Mammary epithelial cell (primary cell): ENCODE measurements around the gene RIT1.

Source experiments
- EZH2 ChIP-seq: IDR thresholded peaks from 2 replicates; pipeline ENCODE4 v1.6.1; 2012; ENCODE audit warnings: low read length, inconsistent platforms, borderline replicate concordance
- TF ChIP-seq, protein P1 (sequence below), 2 donors: IDR thresholded peaks in 1 of 2; conservative IDR thresholded peaks in 1 of 2; 2 replicates each; pipeline ENCODE4 v1.5.1; 2011 to 2012; ENCODE audit warnings: inconsistent platforms in 2 of 2, low read length in 2 of 2, mild to moderate bottlenecking in 2 of 2, control low read depth in 1 of 2, low read depth in 1 of 2; ENCODE audit not compliant: insufficient read depth in 1 of 2; ENCODE audit errors: extremely low read depth in 1 of 2

DNA sequence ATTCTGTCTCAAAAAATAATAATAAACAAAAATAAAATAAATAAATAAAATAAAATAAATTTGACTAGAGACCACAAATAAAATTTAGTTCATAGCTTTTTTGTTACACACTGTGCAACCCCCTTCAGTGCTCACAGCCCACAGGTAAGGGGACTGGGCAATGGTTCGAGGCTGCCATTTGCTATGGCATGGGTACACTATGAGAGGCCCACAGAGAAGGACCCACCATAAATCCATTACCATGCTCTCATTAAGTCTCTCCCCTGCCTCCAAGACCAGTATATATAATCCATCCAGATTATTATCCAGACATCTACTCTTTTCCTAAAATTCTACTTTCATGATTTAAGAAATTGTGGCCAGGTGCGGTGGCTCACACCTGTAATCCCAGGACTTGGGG, 8.7 kb upstream of the RIT1 start:
- TF ChIP-seq EZH2, result no peak
- TF ChIP-seq, protein P1, sequence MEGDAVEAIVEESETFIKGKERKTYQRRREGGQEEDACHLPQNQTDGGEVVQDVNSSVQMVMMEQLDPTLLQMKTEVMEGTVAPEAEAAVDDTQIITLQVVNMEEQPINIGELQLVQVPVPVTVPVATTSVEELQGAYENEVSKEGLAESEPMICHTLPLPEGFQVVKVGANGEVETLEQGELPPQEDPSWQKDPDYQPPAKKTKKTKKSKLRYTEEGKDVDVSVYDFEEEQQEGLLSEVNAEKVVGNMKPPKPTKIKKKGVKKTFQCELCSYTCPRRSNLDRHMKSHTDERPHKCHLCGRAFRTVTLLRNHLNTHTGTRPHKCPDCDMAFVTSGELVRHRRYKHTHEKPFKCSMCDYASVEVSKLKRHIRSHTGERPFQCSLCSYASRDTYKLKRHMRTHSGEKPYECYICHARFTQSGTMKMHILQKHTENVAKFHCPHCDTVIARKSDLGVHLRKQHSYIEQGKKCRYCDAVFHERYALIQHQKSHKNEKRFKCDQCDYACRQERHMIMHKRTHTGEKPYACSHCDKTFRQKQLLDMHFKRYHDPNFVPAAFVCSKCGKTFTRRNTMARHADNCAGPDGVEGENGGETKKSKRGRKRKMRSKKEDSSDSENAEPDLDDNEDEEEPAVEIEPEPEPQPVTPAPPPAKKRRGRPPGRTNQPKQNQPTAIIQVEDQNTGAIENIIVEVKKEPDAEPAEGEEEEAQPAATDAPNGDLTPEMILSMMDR (conservative IDR thresholded peaks at IDR 0.05 in 1 of 2, IDR thresholded peaks at IDR 0.05 in 1 of 2; ENCODE audit: extremely low read depth in 1 of 2, insufficient read depth in 1 of 2, low read depth in 1 of 2, low read length in 2 of 2), result no peak
